ENCODE data around the gene DHDDS.
A peak's percentile ranks its signal among the peaks of the same experiment; 100 is the strongest.
"Not testable (repeated sequence)": the region's sequence is repeated elsewhere in the genome, so short reads cannot be mapped to it uniquely, and the experiment has no call there.

The DHDDS gene

DNA sequence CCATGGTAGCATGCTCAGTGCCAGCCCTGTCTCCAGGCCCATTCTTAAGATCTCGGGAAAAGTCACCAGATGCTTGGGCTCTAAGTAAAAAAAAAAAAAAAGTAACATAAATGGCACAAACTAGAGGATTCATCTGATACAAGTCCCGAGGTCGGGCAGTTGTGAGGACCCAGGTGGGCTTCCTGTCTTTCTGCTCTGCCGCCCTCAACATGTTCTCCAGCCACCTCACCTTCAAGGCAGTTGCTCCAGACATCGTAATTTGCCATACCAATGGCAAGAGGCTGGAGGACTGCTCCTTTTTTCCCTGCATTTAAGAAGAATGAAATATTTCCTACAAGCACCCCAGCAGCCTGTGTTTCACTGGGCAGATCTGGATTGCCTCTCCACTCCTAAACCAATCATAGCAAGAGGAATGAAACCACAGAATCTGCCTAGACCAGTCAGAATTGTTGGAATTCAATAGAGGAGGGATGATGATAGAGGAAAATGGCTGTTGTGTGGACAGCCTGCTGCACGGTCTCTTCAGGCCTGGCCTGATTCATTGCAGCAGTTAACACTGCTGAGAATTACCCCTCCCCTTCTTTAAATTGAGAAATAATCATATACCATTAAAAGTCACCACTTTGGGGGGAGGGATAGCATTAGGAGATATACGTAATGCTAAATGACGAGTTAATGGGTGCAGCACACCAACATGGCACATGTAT lies 45.5 kb downstream of the DHDDS start:
- DNase-seq, result no peak

DNA sequence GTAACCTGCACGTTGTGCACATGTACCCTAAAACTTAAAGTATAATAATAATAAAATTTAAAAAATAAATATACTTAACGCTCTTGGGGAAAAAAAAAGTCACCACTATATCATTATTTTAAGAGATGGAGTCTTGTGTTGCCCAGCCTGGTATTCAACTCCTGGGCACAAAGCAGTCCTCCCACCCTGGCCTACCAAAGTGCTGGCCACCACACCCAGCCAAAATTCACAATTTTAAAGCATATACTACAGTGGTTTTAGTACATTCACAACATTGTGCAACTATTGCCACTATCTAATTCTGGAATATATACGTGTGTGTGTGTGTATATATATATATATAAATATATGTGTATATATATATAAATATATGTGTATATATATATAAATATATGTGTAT lies 46.0 kb downstream of the DHDDS start:
- no peak for DNase-seq

DNA sequence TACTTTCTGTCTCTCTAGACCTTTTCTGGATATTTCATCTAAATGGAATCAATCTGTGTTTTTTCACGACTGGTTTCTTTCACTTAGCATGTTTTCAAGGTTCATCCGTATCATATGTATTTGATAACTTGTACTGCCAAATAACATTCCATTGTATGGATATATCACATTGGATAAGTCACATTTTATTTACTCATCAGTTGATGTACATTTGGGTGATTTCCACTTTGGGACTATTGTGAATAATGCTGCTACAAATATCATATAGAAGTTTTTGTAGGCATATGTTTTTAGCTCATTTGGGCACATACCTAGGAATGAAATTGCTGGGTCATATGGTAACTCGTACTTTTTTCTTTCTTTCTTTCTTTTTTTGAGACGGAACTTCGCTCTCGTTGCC lies 46.9 kb downstream of the DHDDS start:
- DNase-seq, result no peak

DNA sequence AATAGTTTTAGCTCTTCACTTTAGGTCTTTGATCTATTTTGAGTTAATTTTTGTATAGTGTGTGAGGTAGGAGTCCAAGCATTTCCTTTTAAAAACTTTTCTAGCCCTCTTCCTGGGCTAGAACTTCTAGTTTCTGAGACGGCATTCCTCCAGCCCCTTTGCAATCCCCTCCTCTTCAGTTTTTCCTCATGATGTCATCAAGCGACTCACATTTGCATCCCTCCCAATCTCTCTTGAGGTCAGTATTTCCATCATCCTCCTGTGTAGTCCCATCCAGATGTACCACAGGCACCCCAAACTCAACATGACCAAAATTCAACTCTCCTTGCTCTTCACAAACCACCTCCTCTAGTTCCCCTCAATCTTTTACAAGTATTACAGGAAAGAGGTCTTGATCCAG lies 50.8 kb downstream of the DHDDS start:
- DNase-seq, result no peak

DNA sequence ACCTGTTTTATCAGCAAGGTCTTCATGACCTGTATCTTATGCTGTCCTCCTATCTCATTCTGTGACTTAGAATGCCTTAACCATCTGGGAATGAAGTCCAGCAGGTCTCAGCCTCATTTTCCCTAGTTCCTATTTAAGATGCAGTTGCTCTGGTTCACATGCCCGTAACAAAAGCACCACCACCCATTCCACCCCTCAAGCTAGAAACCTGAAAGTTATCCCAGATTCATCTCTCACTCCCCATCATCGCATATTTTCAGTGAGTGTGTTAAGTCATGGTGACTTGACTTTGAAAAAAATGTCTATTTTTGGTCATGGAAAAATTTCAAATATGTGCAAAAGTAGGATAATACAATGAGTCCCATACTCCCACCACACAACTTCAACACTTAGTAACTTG lies 51.9 kb downstream of the DHDDS start:
- DNase-seq, result no peak

DNA sequence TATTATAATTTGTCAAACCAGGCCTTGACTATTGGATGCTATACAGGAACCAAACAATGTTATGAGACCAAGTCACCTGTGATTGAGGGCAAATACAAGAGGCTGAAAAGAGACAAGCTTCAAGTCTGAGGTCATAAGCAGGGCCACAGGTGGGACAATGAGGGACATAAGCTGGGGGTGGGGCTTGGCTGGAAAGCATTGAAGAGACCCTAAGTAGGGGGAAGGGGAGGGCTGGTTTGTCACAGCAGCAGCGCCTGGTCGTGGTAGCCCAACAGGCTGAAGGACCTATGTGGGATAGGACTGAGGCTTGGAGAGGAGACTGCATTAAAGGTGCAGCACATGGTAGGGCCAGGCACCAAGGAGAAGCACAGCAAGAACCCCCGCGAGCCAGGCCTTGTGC lies 58.0 kb downstream of the DHDDS start:
- DNase-seq, result no peak

GRCh38 chr1:26493267-26493666 lies 61.1 kb downstream of the DHDDS start:
- DNase-seq, result no peak

DNA sequence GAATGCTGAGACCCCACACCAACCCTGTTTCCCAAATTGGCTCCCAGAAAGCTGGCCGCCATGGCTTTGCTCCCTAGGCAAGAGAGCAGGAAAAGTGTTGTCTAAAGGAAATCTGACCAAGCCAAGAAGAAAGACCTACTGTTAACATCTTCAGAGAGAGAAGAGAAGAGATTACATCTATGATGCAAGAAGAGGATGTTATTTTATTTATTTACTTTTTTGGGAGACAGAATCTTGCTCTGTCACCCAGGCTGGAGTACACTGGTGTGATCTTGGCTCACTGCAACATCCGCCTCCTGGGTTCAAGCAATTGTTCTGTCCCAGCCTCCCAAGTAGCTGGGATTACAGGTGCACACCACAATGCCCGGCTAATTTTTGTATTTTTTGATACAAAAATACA lies 61.8 kb downstream of the DHDDS start:
- DNase-seq, result no peak

DNA sequence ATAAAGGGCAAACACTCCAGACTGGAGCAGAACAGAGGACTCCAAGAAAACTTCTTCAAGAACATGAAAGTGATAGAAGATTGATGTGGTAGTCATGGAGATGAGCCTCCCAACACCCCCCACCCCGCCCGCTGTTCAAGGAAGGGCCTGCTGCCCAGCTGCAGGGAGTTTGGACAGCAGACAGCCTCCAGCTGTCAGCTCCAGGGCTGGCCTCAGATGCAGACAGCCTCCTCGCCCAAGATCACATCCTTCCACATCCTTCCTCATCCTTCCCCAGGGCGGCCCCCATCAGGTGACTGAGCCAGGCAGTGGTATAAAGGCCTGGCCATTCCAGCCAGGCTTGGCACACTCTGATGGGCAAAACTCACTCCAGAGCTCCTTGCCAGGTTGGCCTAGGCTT lies 64.7 kb downstream of the DHDDS start:
- no peak for DNase-seq

GRCh38 chr1:26498894-26499293 lies 66.8 kb downstream of the DHDDS start:
- no peak for DNase-seq

DNA sequence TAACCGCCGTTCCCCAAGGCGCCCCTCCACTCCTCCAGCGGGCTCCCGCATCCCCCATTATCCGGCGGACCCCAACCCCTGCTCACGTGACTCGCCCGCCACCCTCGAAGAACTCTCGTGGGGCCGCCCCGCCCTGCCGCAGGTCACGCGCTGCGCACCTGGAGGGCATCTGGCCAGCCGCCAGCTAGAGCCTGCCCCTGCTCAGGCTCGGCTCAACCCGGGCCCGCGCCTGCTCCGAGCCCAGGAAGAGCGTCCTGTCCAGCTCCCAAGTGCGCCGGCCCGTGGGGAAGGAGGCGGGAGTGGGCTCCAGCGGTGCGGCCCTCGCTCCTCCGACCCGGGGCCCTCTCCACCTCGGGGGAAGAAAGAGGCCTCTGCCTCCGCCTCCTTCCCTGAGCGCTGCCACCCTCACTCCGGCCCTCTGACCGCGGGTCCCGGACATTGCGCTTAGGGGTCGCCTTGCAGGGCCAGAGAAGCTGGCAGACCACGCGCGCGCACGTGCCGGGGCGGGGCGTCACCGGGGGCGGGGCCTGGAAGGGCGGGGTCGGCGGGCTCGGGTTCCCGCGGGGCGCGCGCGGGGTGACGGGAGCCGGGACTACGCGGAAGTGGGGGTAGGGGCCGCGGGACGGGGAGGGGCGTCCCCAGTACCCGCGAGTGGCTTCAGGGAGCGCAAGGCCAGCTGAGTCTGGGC lies 68.5 kb downstream of the DHDDS start:
- peak; percentile 87 for DNase-seq

DNA sequence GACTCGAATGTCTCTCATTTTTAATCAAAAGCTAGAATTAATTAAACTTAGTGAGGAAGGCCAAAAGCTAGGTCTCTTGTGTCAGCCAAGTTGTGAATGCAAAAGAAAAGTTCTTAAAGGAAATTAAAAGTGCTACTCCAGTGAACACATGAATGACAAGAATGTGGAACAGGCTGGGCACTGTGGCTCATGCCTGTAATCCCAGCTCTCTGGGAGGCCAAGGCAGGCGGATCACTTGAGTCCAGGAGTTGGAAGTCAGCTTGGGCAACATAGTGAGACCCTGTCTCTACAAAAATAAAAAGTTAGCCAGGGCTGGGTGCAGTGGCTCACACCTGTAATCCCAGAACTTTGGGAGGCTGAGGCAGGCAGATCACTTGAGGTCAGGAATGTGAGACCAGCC lies 78.6 kb downstream of the DHDDS start:
- not testable (repeated sequence) for DNase-seq

DNA sequence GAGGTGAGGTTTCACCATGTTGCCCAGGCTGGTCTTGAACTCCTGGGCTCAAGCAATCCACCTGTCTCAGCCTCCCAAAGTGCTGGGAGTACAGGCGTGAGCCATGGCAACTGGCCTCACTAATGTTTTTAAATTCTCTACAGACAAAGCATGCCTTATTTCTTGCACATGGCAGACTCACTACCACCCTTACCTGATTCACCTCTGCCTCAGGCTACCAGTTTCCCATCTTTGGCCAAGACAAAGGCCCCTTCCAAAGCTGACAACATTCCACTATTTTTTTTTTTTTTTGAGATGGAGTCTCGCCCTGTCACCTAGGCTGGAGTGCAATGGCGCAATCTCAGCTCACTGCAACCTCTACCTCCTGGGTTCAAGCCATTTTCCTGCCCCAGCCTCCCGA lies 83.7 kb downstream of the DHDDS start:
- not testable (repeated sequence) for DNase-seq

DNA sequence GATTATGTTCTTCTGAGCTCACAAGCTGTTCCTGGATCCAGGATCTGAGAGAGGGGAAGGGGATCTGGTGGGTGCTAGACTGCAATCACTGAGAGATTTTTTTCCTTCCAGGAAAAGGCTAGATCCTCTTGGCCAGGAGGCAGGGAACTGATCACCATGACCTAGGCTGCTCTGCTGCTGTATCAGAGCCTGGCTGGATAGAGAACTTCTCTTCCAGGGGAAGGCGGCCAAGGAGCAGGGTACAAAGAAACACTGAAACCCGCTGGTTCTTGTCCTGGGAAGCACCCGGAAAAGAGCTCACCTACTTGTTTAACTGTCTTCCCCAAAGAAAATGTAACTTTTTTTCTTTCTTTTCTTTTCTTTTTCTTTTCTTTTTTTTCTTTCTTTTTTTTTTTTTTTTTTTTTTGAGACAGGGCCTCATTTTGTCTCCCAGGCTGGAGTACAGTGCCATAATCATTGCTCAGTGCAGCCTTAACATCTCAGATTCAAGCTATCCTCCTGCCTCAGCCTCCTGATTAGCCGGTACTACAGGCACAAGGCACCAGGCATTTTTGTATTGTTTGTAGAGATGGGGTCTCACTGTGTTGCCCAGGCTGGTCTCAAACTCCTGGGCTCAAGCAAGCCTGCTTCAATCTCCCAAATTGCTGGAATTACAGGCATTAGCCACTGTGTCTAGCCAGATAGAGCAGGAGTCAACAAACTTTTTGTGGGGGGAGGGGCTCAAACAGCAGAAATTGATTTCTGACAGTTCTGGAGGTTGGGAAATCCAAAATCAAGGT lies 85.1 kb downstream of the DHDDS start:
- DNase-seq, result no peak

DNA sequence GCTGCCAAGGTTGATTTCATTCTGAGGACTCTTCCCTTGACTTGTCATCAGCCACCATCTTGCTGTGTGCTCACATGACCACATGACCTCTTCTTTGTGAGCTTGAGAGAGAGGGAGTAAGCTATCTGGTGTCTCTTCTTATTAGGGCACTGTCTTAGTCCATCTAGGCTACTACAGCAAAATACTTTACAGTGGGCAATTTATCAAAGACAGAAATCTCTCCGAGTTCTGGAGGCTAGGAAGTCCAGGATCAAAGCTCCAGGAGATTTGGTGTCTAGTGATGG lies 85.6 kb downstream of the DHDDS start:
- no peak for DNase-seq

GRCh38 chr1:26518355-26518754 lies 86.2 kb downstream of the DHDDS start:
- DNase-seq, result no peak

- no peak for DNase-seq
Observed at GRCh38 chr1:26520339-26520738, 88.2 kb downstream of the DHDDS start.
